NCI-H345 (cell line): ENCODE measurements around the gene CCDC78.
A peak's percentile ranks its signal among the peaks of the same experiment; 100 is the strongest.

Experiments
- DNase-seq: peaks from one replicate; lab custom pipeline; 2025; lab: John Stamatoyannopoulos, UW

CCDC78 gene

GRCh38 chr16:724188-725040 lies 1.8 kb downstream of the CCDC78 start:
- no peak for DNase-seq

GRCh38 chr16:723695-724094 lies 2.5 kb downstream of the CCDC78 start:
- no peak for DNase-seq

GRCh38 chr16:722835-723633 lies 3.2 kb downstream of the CCDC78 start:
- DNase-seq = no peak

- no peak for DNase-seq
These were observed 4.3 kb downstream of the CCDC78 start for GRCh38 chr16:721765-722540.

GRCh38 chr16:720990-721764 lies 5.1 kb downstream of the CCDC78 start, which contains the start of gene ANTKMT:
Gene ANTKMT (plus strand): TSS chr16:721146. CDS start chr16:721275, 129 bp downstream.
- peak; percentile 93 for DNase-seq

- DNase-seq = peak; percentile 79
These were observed 5.7 kb downstream of the CCDC78 start for GRCh38 chr16:720447-720989.

GRCh38 chr16:719815-720446 lies 6.3 kb downstream of the CCDC78 start:
- peak; percentile 68 for DNase-seq

- no peak for DNase-seq
These were observed 7.3 kb downstream of the CCDC78 start for GRCh38 chr16:718922-719321.

GRCh38 chr16:718389-718788 lies 7.9 kb downstream of the CCDC78 start:
- no peak for DNase-seq

- DNase-seq = no peak
These were observed 8.6 kb downstream of the CCDC78 start for GRCh38 chr16:717450-718245.

- no peak for DNase-seq
These were observed 9.4 kb downstream of the CCDC78 start for GRCh38 chr16:716768-717325.

- DNase-seq = no peak
These were observed 10.1 kb downstream of the CCDC78 start for GRCh38 chr16:716200-716568.

- peak; percentile 29 for DNase-seq
These were observed 10.6 kb downstream of the CCDC78 start for GRCh38 chr16:715477-716199.

- DNase-seq = peak; percentile 81
These were observed 11.4 kb downstream of the CCDC78 start, which contains the start of gene METRN for GRCh38 chr16:714558-715476. Gene METRN (plus strand): TSS chr16:715118. CDS start chr16:715290, 172 bp downstream.

- DNase-seq = no peak
These were observed 12.2 kb downstream of the CCDC78 start for GRCh38 chr16:714079-714478.

- peak; percentile 41 for DNase-seq
These were observed 13.4 kb downstream of the CCDC78 start for GRCh38 chr16:712740-713250.

- peak; percentile 49 for DNase-seq
These were observed 14.5 kb downstream of the CCDC78 start for GRCh38 chr16:711548-712320.
